K562 (cell line): ENCODE measurements around the gene PRKAA1. TPM values are rescaled to one million over a fixed set of nuclear protein-coding genes. Genes with fewer than 3 reads are reported as not detected.

Experiments
- ELK1 ChIP-seq: sonication (generic); formaldehyde crosslinking; IDR thresholded peaks from 2 replicates; pipeline ENCODE4 v1.8.1; 2022; ENCODE audit warnings: missing genetic modification reagents
- HDAC3 ChIP-seq: fragments of 450-650 bp; IDR thresholded peaks from 2 replicates; pipeline ENCODE4 v1.6.1; 2018; ENCODE audit warnings: borderline replicate concordance, mild to moderate bottlenecking, moderate library complexity; ENCODE audit not compliant: partially characterized antibody
- HDAC6 ChIP-seq: IDR thresholded peaks from 2 replicates; pipeline ENCODE4 v1.6.1; 2012; ENCODE audit warnings: low read depth, mild to moderate bottlenecking, control low read depth, inconsistent platforms, low read length, moderate library complexity
- HDGF ChIP-seq: fragments of 450-650 bp; IDR thresholded peaks from 2 replicates; pipeline ENCODE4 v1.6.1; 2016
- KLF13 ChIP-seq: fragments of 450-650 bp; IDR thresholded peaks from 2 replicates; pipeline ENCODE4 v1.6.1; 2016; ENCODE audit warnings: missing genetic modification characterization, low read depth, mild to moderate bottlenecking, missing compliant biosample characterization, moderate library complexity, borderline replicate concordance
- MYC ChIP-seq, 2 experiments: fragments of 250-450 bp in 1 of 2; sonication (Bioruptor Pico) in 1 of 2; IDR thresholded peaks; 2 replicates each; pipeline versions ENCODE4 v1.5.1 to v1.6.1; 2012 to 2021; ENCODE audit warnings: low read depth in 2 of 2, borderline replicate concordance in 1 of 2, improper control_type of control experiment in 1 of 2, low read length in 1 of 2, mild to moderate bottlenecking in 1 of 2, moderate library complexity in 1 of 2
- NCOA2 ChIP-seq, 2 experiments: fragments of 450-650 bp; IDR thresholded peaks; 2 replicates each; pipeline ENCODE4 v1.6.1; 2018; ENCODE audit warnings: mild to moderate bottlenecking in 2 of 2, moderate library complexity in 1 of 2; ENCODE audit not compliant: partially characterized antibody in 2 of 2
- NCOA6 ChIP-seq: fragments of 450-650 bp; IDR thresholded peaks from 2 replicates; pipeline ENCODE4 v1.6.1; 2017; ENCODE audit warnings: mild to moderate bottlenecking
- NR3C1 ChIP-seq: sonication (generic); formaldehyde crosslinking; IDR thresholded peaks from 2 replicates; pipeline ENCODE4 v1.8.1; 2022; ENCODE audit warnings: missing genetic modification reagents
- PKNOX1 ChIP-seq: fragments of 450-650 bp; IDR thresholded peaks from 2 replicates; pipeline ENCODE4 v1.6.1; 2016
- PURB ChIP-seq: sonication (generic); formaldehyde crosslinking; IDR thresholded peaks from 2 replicates; pipeline ENCODE4 v1.9.0; 2021; ENCODE audit warnings: low read depth, mild to moderate bottlenecking, missing genetic modification reagents
- PYGO2 ChIP-seq: fragments of 450-650 bp; IDR thresholded peaks from 2 replicates; pipeline ENCODE4 v1.6.1; 2016; ENCODE audit warnings: mild to moderate bottlenecking, missing genetic modification characterization, moderate library complexity, missing compliant biosample characterization
- SNRNP70 ChIP-seq: fragments of 200-400 bp; formaldehyde crosslinking; optimal IDR thresholded peaks from 2 replicates; pipeline ENCODE3; 2017; ENCODE audit warnings: low read depth, low read length
- SOX6 ChIP-seq: fragments of 450-650 bp; IDR thresholded peaks from 2 replicates; pipeline ENCODE4 v1.6.1; 2014; ENCODE audit warnings: mild to moderate bottlenecking
- SP1 ChIP-seq: sonication (generic); formaldehyde crosslinking; IDR thresholded peaks from 2 replicates; pipeline ENCODE4 v1.8.1; 2022; ENCODE audit warnings: mild to moderate bottlenecking, missing genetic modification reagents
- SP2 ChIP-seq: IDR thresholded peaks from 2 replicates; pipeline ENCODE4 v1.6.1; 2011; ENCODE audit warnings: mild to moderate bottlenecking, low read depth, low read length, moderate library complexity; ENCODE audit not compliant: poor library complexity, severe bottlenecking; ENCODE audit errors: extremely low read depth
- TCF7 ChIP-seq: sonication (generic); IDR thresholded peaks from 2 replicates; pipeline ENCODE4 v1.6.1; 2016; ENCODE audit warnings: antibody characterized with exemption, borderline replicate concordance
- TCF7L2 ChIP-seq: fragments of 150-350 bp; IDR thresholded peaks from 2 replicates; pipeline ENCODE4 v1.6.1; 2016; ENCODE audit warnings: low read depth, mild to moderate bottlenecking, low read length, moderate library complexity
- ZFX ChIP-seq: sonication (generic); formaldehyde crosslinking; IDR thresholded peaks from 2 replicates; pipeline ENCODE4 v1.8.0; 2022; ENCODE audit warnings: mild to moderate bottlenecking, missing genetic modification reagents, moderate library complexity
- ZNF75A ChIP-seq: fragments of 450-650 bp; formaldehyde crosslinking; IDR thresholded peaks from 2 replicates; pipeline ENCODE4 v1.4.0; 2020; ENCODE audit warnings: mild to moderate bottlenecking
- polyA plus RNA-seq, 8 experiments: library from polyadenylated mRNA; depleted of rRNA in 4 of 8; stranded (reverse) in 5 of 8; unstranded in 3 of 8; fragments of >200 nt; fragmentation: Nextera tagmentation in 2 of 8; fragmentation: Illumina TruSeq in 1 of 8; extraction: Ambion mirVana in 2 of 8; extraction: Trizol in 1 of 8; gene quantifications; 2 replicates each; pipeline versions ENCODE4 v1.2.1 to v1.2.3, GENCODE V29; 2011 to 2014; ENCODE audit warnings: inconsistent platforms in 1 of 8, missing spikeins in 1 of 8
- total RNA-seq, 7 experiments: library from RNA; depleted of rRNA in 6 of 7; stranded (reverse); fragments of >200 nt in 6 of 7; fragmentation: Illumina TruSeq in 2 of 7; extraction: Trizol in 2 of 7; gene quantifications; 2 replicates each; pipeline versions ENCODE4 v1.2.1 to v1.2.3, GENCODE V29; 2011 to 2021; ENCODE audit warnings: low replicate concordance in 1 of 7
- TF ChIP-seq, protein P1 (sequence below): sonication (generic); formaldehyde crosslinking; IDR thresholded peaks from 2 replicates; pipeline ENCODE4 v1.8.0; 2022; ENCODE audit warnings: missing genetic modification reagents, mild to moderate bottlenecking, borderline replicate concordance
- TF ChIP-seq, protein P2 (sequence below): fragments of 450-650 bp; IDR thresholded peaks from 2 replicates; pipeline ENCODE4 v1.6.1; 2014; ENCODE audit warnings: low read depth, mild to moderate bottlenecking, moderate library complexity, borderline replicate concordance

Gene PRKAA1
- total and polyA plus RNA-seq, 9 of the 15 experiments (the other 6 are each of a cell fraction or from before 2014, with no cell fraction given), result 24.5 to 84.0 (median 51.4) TPM

GRCh38 chr5:40834849-40835787 lies 36.9 kb upstream of the PRKAA1 start, which contains the start of gene RPL37 (continued):
- no peak; the same call in 1 of the 2 replicates for TF ChIP-seq NCOA6
- TF ChIP-seq NCOA2 (IDR thresholded peaks at IDR 0.05; ENCODE audit: partially characterized antibody in 2 of 2), result peak in 1 of 2 experiments; percentile 8
- peak; percentile 53 for TF ChIP-seq TCF7L2
- TF ChIP-seq HDAC3, result peak; percentile 82
- TF ChIP-seq ZNF75A (CRISPR knock-in tag), result no peak
- TF ChIP-seq, protein P1, sequence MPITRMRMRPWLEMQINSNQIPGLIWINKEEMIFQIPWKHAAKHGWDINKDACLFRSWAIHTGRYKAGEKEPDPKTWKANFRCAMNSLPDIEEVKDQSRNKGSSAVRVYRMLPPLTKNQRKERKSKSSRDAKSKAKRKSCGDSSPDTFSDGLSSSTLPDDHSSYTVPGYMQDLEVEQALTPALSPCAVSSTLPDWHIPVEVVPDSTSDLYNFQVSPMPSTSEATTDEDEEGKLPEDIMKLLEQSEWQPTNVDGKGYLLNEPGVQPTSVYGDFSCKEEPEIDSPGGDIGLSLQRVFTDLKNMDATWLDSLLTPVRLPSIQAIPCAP, result no peak
- TF ChIP-seq PYGO2 (tag), result no peak
- peak; percentile 99 for TF ChIP-seq MYC (IDR thresholded peaks at IDR 0.05; ENCODE audit: low read depth, low read length)
- peak; percentile 84 for TF ChIP-seq MYC (CRISPR knock-in tag; IDR thresholded peaks at IDR 0.05; ENCODE audit: borderline replicate concordance, low read depth)
- no peak for TF ChIP-seq PURB (CRISPR knock-in tag)
- peak; percentile 74 for TF ChIP-seq PKNOX1
- TF ChIP-seq SNRNP70, result peak; percentile 73
- peak; percentile 84; the same call in 1 of the 2 replicates for TF ChIP-seq KLF13 (tag)
- TF ChIP-seq ZFX (CRISPR knock-in tag), result peak; percentile 100
- TF ChIP-seq HDGF, result no peak; the same call in 1 of the 2 replicates
- TF ChIP-seq NR3C1 (CRISPR knock-in tag), result no peak
- peak; percentile 98 for TF ChIP-seq SP1 (CRISPR knock-in tag)
- TF ChIP-seq SOX6, result peak; percentile 82
- TF ChIP-seq SP2, result no peak
- TF ChIP-seq, protein P2, sequence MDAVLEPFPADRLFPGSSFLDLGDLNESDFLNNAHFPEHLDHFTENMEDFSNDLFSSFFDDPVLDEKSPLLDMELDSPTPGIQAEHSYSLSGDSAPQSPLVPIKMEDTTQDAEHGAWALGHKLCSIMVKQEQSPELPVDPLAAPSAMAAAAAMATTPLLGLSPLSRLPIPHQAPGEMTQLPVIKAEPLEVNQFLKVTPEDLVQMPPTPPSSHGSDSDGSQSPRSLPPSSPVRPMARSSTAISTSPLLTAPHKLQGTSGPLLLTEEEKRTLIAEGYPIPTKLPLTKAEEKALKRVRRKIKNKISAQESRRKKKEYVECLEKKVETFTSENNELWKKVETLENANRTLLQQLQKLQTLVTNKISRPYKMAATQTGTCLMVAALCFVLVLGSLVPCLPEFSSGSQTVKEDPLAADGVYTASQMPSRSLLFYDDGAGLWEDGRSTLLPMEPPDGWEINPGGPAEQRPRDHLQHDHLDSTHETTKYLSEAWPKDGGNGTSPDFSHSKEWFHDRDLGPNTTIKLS, result peak; percentile 84
- no peak for TF ChIP-seq ELK1 (CRISPR knock-in tag)
- TF ChIP-seq HDAC6, result no peak
- peak; percentile 94; the same call in 1 of the 2 replicates for TF ChIP-seq TCF7
